Measurements from ENCODE around the gene RTL5.
"Not testable (repeated sequence)": the region's sequence is repeated elsewhere in the genome, so short reads cannot be mapped to it uniquely, and the experiment has no call there.

The RTL5 gene
- total RNA-seq = 1.9 to 21.9 (median 7.3) reads per million in 18 experiments

DNA sequence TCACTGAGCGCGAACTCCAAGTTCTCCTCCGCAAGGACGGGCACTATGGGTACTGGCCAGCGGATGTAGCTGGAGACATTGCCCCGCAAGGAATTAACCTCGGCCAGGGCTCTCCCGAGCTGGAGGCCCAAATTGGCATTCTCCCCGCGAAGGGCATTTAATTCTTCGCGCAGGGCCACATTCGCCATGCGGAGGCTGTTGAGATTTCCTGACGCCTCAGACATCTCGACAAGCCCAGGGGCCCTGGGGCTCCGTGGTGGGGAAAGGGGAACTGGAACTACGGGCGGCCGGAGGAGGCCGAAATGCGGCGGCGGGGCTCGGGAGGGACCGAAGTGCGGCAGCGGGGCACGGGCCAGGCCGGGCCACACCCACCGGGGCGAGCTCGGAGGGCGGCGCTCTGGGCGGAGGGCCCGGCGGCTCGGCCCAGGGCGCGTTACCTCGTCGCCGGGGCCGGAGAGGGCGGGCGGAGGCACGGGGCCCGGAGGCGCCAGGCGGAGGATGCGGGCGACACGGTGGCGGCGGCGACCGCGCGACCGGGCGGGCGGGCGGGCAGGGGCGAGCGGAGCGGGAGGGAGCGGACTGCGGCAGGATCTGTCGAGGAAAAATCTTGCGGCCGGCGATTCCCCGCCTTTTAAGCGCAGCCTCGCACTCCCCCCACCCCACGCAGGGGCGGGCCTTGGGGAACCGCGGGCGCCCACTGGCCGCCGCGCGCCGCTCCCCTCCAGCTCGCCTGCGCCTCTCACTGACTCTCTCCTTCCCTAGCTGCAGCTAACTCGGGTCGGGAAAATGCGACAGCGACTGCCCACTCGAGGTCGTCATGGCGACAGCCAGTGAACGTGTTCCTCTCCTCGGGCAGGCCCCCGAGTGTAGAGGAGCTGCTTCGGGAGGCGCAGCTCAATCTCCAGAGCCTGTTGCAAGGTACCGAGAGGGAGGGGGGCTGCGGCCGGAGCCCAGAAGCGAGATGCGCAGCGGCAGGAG is at the start of gene RTL5:
Gene RTL5, minus strand, starts transcription at position 599 of the 978 bp plus-strand sequence.
- DNase-seq = peak; percentile 81 to 88

DNA sequence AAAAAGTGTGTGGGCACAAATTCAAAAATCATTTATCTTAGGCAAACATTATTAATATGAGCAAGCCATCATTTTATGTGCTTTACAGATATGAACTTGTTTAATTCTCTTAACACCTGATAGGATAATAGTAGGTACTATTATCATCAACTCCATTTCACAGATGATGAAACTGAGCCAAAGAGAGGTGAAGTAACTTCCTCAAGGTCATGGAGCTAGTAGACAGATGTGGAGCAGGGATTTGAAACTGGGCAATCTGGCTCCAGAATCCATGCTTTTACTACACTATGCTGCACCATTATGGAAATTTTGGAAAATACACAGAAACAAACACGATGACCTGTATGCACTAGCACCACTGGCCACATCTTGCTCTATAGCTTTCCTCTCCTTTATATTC is 48.8 kb upstream of the RTL5 start:
- DNase-seq = peak; percentile 14 to 19

- no peak for DNase-seq
Measured at GRCh38 chrX:72176981-72177380, 45.3 kb upstream of the RTL5 start.

- DNase-seq = not testable (repeated sequence)
Measured at GRCh38 chrX:72176289-72176688, 44.6 kb upstream of the RTL5 start.

DNA sequence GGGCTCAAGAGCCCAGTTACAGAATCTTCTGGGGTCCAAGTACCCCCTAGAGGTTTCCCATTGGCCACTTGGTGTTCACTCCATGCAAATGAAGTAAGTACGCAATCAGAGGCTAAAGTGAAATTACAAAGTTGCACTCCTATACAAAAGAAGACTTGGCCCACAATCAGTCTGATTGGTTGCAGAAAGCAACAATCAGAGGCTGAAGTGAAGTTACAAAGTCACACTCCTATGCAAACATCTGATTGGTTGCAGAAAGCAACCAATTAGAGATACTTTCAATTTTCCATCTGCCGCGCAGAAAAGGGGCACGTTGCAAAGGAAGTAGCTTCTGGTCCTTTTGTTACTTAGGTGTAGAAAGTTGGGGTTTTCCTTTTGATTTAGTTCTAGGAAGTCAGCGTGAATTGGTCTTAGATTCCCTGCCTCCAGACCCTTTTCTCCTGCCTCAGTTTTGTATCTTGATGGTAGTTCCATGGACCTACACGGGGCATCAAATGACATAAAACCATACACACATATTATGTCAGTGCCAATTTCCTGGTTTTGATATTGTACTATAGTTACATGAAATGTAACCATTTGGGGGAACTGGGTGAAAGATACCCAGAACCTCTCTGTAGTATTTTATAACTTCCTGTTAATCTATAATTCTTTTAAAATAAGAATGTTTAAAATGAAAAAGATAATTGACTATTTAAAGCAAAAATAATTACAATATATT is 37.5 kb upstream of the RTL5 start:
- DNase-seq = peak; percentile 41 to 62

DNA sequence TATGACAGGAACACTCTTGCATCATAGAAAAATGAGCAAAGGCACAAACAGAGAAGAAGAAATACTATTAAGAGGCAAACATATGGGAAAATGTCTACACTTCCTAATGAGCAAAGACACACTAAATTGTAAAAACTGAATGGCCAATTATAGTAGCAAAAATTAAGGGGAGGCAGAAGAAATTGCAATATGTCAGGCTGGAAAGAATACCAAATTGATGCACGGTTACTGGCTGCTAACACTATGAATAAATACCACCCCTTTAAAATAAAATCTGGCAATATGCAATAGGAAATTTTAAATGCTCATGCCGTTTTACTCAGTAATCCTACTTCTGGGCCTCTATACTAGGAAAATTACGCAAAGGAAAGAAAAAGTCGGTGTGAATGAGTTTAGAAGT is 33.8 kb upstream of the RTL5 start:
- DNase-seq = no peak

- DNase-seq = no peak
Measured at GRCh38 chrX:72159769-72160168, 28.1 kb upstream of the RTL5 start.

- no peak for DNase-seq
Measured at GRCh38 chrX:72158773-72159172, 27.1 kb upstream of the RTL5 start.

DNA sequence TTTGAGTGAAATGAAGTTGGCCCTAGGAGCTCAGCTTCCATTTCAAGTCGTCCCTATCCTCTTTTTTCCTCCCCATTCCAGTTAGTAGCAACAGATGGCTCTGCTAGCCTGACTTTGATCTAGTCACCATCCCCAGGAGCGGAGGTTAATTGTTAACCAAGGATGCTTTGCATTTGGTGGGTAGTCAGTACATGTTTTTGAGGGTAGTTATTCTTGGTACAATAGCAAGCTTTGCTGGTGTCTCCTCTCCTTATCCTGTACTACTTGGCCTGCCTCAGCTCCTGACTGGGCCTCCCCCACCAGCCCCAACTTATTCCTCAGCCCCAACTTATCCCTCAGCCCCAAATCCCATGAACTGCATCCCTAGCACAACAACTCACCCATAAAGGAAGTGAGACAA is 14.8 kb upstream of the RTL5 start:
- no peak for DNase-seq

GRCh38 chrX:72145181-72145580 is 13.5 kb upstream of the RTL5 start:
- DNase-seq = no peak

GRCh38 chrX:72143609-72143907 is 11.8 kb upstream of the RTL5 start:
- no peak for DNase-seq

DNA sequence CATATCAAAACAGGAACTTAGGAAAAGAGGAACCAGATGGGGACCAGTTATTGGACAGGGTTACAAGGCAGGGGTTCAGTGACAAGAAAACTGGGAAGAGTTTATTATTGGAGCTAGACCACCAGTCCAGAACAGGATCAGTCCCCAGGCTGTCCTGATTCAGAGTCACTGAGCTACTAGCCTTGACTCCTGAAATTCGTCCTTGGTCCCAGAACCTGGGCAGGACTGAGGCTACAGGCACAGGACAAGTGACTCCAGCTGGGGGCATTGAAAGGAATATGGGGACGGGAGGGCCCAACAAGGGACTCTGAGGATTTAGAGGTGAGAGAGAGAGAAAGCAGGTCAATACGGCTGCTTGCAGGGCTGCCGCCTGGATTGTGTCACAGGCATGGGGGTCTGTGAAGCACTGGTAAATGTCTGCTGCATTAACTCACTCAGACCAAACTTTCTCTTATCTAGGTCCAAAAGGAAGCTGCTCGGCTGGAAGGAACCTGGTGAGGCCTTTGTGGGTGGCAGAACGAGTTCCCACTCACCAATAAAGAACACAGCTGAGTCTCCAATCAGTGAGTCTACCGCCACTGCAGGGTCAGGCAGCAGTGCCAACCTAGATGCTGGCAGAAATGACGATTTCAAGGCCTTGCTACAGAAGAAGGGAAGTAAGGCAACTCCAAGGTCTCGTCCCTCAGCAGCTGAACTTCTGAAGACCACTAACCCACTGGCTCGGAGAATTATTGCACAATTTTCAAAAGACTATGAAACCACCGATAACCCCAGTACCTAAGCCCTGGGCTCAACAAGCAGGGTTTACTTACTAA is 11.3 kb upstream of the RTL5 start:
- peak in 1 of 2 donors; percentile 9 for DNase-seq

DNA sequence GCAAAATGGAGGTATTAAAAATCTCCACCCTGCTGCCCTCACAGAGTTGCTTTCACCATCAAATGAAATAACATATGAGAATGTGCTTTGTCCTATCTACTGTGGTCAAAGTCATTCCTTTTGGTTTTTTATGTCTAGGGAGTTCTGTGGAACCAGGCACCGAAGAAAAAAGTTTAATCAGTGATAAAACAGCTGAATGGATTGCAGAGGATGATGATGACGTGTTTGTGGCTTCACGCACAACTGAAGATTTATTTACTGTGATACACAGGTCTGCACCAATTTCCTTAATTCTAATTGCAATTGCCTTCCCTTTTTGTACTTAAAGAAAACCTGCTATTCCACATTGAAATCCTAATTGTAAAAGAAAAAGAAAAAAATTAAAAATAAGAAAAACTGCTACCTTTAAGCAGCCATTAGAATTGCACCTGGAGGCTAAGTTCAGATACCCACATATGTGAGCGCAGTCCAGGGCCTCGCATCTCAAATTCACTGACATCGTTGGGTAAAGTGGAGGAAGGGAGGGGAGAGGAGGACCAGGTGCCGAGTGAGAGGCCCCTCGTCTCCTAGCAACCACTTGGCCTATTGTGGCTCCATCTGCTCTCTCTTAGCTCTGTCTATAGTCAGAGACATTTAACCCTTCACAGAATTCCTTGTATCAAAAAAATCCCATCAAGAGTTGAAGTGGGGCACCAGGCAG is 10.5 kb upstream of the RTL5 start:
- no peak for DNase-seq

DNA sequence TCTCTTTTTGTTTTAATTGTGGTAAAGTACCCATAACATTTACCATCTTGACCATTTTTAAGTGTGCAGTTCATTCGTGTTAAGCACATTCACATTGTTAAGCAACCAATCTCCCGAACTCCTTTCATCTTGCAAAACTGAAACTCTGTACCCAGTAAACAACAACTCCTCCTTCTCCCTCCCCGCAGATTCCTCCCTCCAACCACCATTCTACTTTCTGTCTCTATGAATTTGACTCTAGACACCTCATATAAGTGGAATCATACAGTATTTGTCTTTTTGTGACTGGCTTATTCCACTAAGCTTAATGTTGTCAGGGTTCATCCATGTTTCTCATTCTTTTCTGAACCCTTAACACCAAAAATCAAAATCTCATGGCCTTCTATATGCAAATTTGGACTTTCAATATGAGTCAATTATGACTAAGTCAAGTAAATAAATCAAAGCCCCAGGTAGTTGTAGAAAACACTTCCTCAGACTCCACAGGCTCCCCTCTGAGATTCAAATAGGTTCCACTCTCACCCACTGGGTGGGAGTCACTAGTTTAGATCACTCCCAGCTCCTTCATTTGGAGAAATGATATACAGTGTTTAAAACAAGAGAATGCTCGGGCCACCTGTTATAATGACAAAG is 9.8 kb upstream of the RTL5 start:
- DNase-seq = no peak

DNA sequence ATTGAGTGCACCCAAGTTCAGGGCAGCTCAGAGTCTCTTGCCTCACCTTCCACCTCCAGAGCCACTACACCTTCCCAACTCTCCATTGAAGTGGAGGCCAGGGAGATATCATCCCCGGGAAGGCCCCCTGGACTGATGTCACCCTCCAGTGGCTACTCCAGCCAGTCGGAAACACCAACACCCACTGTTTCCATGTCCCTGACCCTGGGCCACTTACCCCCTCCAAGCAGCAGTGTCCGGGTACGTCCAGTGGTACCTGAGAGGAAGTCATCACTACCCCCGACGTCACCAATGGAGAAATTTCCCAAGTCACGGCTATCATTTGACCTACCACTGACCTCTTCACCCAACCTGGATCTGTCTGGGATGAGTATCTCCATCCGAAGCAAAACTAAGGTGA is 7.8 kb upstream of the RTL5 start:
- DNase-seq = no peak

- DNase-seq = no peak
Measured at GRCh38 chrX:72137846-72138495, 6.3 kb upstream of the RTL5 start.

DNA sequence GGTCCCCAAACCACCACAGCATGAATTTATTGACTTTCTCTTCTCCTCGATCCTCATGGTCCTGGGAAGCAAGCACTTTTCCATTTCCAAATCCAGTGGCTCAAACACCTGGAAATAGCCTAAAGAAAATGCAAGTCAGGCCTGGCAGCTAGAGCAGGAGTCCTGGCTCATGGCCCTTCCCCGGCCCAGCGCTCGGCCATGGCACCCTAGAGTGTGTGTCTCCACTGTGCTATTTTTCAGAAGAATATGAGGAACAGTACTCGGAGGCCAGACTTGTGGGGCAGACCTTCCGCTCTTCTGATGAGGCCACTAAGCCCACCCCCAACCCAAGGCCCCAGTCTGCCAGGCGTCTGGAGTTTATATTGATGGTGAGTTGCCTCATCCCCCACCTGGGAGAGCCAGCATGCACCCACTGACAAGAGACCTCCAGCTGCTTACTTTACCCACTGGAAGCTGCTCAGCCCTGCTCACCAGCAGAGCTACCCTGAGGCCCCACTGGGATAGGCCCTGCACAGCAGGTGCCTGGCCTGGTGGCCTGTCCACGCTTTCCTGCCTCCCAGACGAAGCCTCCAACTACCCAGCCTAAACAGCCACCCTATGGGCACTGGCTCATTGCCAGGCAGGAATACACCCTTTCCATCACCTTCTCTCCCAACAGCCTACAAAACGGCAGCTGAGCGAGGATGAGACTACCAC is 2.3 kb upstream of the RTL5 start:
- no peak for DNase-seq

- DNase-seq = no peak
Measured at GRCh38 chrX:72132456-72132855, 741 bp upstream of the RTL5 start.

DNA sequence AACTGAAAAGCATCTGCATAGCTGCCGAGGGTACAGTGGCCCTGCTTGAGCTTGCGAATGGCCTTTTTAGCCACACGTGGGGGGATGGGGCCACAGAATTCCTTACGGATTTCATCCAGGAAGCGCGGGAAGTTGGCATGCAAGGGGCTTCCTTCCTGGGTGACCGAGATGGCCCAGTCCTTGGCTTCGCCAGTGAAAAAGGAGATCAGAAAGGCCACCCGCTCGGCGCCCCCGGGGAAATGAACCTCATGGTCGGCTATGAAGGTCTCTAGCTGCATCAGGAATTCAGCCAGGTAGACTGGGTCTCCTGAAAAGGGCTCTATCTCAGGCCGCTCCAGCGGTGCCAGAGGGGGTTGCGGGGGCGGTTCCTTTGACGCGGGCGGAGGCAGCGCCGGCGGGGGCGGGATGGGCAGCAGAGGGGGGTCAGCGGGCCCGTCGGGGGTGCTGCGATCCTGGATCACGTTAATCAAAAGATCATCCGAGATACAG is 909 bp downstream of the RTL5 start:
- no peak for DNase-seq

- DNase-seq = no peak
Measured at GRCh38 chrX:72130156-72130761, 1.5 kb downstream of the RTL5 start.

Data from inflammatory macrophage (primary cell).